Lung microvascular endothelial cell (primary cell): ENCODE results near the gene PSMA2. TPM values are rescaled to one million over a fixed set of nuclear protein-coding genes. Genes with fewer than 3 reads are reported as not detected.
A peak's percentile ranks its signal among the peaks of the same experiment; 100 is the strongest.

Experiments used
- DNase-seq, 2 donors: peaks; one replicate each; pipeline versions ENCODE4 v3.0.0 to v3.0.0-alpha.2; 2010; ENCODE audit warnings: low read depth in 2 of 2
- total RNA-seq: library from RNA; depleted of rRNA; stranded (reverse); fragments of >200 nt; gene quantifications from 2 replicates; pipeline ENCODE4 v1.2.1, GENCODE V29; 2014

The PSMA2 gene
- total RNA-seq = 30.8 and 45.5 TPM in 2 replicates

DNA sequence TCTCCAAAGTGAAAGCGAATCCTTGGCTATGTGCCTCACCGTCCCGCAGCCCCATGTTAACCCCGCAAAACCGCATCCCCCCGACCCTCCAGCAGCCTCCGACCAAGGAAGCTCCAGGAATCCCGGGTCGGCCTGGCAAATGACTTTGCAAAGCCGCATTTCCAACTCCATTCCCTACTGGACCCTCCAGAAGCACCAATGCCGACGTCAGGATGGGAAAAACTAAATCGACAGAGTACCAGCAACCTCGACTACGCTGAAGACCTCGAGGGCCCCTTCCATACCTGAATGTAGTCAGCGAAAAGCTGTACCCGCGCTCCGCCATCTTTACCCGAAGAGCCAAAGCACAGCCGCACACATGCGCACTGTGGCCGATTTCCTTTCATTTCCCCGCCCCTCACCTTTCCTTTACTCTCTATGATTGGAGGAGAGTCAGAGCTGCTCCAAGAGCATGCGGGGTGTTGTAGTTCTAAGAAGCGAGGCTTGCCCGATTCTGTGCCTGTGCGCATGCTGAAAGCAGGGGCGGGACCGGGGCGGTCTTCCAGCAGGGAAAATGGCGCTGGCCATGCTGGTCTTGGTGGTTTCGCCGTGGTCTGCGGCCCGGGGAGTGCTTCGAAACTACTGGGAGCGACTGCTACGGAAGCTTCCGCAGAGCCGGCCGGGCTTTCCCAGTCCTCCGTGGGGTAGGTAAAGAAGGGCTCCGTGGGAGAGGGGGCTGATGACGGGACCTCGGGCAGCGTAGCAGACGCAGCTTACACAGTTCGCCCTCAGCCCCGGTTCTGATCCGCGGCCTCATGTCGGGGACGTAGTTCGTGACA is at the start of gene PSMA2, which contains the start of gene MRPL32:
PSMA2 (minus strand) TSS at position 341 of the 818 bp plus-strand sequence; CDS start at position 325, 16 bp downstream.
MRPL32 (plus strand) TSS at position 543 of the 818 bp plus-strand sequence; CDS start at position 554, 11 bp downstream.
- DNase-seq = peak; percentile 98

DNA sequence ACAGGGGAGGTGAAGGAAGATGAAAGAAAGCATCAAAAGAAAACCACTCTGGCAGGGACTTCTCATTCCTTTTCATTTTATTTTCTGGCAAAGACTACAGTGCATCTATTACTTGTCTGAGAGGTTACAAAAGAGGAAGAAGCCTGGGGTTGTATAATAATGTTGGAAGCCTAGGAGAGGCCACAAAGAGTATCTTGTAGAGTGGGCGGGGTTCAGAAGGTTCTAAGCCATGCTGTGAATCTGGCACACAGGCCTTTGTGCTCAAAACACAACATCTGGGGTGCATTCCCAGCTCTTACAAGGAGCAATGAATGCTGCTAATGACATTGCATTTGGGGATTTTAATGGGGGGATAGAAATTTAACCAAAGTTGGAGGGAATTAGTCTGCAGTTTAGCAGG is 49.6 kb upstream of the PSMA2 start:
- no peak for DNase-seq

DNA sequence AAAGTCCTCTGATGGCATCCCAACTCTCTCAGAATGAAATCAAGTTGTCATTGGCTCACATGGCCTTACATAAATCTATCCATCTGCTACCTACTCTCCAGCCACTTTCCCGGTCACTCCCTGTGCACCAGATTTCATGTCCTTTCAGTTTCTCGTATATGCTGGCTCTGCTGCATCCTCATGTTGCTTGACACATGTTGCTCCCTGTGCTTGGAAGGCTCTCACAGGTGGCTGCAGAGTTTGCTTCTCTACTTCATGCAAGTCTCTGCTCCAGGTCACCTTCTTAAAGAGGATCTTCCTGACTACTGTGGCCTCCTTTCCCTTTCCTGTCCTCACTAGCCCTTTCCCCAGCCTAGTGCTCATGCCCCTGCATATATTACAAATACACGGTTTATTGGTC is 48.5 kb upstream of the PSMA2 start:
- no peak for DNase-seq

DNA sequence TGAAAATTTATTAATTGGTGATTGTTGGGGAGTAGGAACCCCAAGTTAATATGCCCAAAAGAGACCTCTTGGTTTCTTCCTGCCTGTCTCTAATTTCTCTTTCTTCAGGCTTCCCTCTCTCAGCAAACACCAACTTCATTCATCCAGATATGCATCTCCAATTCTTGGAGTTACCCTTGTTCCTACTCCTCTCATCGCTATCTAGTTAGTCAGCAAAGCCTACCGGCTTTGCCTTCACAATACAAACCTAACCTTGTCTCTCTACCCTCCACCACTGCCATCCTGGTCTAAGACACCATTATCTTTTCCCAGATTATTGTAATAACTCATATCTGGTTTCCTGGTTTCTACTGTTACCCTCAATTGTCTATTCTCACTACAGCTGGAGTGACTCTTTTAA is 48.1 kb upstream of the PSMA2 start:
- no peak for DNase-seq

DNA sequence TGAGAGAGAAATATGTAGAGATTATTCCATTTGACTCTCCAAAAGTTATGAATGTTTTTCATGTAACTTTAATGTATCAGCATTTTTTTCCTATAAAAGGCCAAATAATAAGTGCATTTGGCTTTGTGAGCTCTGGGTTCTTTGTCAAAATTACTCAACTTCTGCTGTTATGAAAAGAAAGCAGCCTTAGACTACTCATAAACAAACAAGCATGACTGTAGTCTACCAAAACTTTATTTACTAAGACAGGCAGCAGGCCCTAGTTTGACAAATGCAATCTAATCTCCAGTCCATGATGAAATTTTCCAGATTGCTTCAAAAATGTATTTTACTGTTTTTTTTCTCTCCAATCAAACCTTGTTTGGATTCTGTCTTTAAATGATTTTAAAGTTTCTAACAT is 46.5 kb upstream of the PSMA2 start:
- DNase-seq = no peak

DNA sequence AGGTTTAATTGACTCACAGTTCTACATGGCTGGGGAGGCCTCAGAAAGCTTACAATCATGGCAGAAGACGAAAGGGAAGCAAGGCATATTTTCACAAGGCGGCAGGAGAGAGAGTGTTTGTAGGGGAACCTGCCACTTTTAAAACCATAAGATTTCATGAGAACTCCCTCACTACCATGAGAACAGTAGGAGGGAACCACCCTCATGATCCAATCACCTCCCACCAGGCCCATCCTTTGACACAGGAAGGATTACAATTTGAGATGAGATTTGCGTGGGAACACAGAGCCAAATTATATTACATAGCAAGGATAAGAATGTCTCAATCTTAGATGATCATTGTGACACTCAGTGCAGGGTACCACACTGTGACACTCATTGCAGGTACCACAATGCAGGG is 44.4 kb upstream of the PSMA2 start:
- DNase-seq = no peak

DNA sequence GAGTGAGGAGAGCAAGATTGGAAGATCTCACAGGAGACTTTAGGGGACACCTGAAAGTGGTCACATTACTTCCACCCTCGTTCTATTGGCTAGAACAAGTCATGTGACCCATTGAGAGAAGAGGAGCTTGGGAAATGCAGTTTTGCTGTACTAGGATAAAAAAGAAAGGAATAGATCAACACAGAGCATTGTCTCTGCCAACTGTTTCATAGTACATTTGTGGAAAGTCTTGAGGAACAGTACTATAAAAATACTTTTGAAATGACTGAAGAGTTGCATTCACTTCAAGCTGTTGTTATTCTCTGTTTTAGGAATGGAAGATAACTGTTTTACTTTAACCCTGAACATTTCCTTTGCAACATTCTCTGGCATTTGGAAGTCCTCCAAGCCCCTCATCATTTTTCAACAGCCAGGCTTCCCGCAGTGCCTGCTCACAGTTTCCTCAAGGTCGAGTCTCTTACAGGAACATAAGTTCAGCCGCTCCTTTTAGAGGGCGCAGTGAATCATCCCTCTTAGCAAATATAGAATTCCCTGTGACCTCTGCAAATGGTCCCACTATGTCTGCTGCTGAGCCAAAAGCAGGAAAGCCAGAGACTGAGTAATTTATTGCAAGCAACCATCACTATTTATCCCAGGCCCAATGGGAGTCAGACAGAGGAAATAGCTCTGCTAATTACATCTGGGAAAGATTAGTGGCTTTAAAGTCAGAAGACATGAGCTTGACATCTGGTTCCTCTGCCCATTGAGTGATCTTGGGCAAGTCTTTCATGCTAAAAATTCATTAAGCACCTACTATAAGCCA is 40.9 kb upstream of the PSMA2 start:
- DNase-seq = peak; percentile 67 to 96

DNA sequence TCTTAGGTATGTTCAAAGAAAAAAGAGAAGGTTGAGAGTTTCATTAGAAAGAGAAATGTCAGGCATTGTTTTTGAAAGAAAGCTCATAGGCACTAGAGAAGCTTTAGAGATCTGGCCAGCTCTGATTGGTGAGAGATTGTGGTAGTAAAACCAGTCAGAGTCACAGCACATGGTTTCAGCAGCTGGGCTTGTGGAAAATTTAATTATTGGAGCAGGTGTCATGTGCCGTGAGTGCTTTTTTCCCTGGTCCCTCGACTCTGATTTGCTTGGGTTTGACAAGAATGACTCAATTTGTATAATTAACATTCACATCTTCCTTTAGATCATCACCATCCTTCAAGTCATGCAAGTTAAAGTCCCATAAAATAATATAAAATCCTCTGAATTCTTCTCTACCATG is 35.4 kb upstream of the PSMA2 start:
- DNase-seq = no peak

DNA sequence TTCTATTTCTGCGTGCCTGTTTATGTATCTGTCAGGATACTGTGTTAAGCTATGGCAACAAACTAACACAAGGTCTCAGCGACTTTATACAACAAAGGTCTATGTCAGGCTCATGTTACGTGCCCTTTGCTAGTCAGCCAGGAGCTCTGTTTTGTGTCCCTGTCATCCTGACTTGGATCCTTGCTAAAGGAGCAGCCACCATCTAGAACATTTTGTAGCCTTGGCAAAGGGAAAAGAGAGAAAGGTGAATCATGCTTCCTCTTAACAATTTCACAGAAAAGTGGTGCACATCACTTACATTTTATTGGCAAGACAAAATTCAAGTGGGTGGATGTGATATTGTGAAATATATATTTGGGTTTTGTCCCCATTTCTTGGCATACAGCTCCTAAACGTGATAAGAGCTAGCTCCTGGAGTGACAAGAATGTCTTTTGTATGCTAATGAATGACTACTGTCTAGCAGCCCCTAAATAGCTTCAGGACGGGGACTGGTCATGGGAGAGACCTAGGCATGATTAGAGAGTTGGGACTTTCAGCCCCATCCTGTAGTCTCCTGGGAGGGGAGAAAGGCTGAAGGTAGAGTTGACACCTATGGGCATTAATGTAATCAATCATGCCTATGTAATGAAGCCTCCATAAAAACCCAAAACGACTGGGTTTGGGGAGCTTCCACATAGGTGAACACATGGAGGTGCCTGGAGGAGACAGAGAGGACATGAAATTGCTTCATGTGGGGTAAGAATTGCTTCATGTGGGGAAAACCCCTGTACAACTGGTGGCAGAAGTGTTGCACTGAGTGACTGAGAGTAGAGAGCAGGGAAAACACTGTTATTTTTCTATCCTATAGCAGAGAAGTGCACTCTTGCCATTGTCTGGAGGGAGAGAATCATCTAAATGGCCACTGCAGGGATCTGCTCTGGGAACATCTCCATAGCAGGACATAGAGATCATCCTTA is 33.2 kb upstream of the PSMA2 start:
- peak in 1 of 2 donors; percentile 2 for DNase-seq

DNA sequence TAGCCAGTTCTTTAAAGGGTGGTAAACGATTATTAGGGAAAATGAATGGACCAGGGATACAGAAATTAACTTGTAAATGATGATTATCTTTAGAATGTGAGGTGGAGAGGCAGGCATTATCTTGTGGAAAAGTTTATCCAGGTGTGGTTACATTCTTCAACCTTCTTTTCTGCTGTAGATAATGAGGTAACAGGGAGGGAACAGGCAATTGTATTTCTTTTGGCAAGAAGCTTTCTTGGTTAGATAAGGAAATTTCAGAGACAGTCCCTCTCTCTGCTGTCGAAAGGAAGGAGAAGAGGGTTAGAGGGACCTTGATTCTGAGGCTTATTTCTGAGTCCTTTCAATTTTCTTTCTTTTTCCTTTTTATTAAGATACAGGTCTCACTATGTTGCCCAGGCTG is 32.3 kb upstream of the PSMA2 start:
- DNase-seq = no peak

DNA sequence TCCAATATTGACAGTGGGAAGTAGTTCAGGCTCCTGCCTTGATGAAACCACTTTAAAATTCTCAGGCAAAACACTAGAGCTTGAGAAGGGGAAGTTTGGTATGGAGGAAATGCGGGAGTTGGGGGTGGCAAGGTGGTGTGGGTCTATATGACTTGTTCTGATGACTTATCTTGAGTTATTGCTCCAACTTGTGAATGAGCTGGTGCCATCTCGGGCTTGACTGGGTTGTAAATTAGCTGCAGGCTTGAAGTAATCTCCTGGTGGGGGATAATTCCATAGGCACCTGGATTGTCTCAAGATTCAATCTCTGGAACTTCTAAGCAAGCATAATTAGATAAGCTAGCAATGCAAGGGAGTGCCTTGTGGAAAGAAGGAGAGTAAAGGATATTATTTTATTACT is 29.2 kb upstream of the PSMA2 start:
- no peak for DNase-seq

DNA sequence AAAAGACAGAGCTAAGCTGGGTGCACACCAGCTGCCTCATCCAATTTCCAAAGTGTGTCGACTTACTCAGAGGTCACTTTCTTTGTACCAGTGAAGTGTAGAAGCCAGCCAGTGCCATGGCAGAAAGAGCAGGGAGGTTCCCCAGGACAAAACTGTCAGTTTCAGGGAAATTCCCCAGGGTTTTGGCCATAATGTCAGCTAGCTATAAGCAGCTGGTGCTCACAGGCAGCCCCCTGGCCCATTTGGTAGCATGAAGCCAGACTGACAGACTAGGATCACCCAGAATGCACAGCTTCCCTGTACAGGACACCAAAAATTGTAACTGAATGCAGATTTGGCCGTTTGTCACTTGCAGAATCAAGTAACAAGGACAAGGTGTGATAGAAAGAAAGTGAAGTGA is 28.8 kb upstream of the PSMA2 start:
- no peak for DNase-seq

DNA sequence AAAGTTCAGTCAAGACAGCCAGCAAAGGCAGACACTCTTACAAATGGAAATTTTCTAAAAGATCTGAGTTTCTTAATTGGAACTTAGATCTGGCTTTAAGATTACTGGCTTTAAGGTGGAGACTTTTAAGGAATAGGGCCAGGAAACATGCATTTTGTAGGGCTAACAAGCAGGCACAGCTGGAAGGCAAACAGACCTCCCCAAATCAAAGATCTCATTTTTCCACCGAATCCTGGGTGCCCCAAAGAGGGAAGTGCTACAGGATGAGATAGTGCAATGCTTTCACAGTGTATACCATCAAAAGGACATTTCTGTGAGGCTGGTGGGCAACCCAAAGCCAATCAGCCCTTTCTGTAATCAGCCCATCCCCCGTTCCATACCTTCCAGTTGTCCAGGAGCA is 27.6 kb upstream of the PSMA2 start:
- DNase-seq = no peak

DNA sequence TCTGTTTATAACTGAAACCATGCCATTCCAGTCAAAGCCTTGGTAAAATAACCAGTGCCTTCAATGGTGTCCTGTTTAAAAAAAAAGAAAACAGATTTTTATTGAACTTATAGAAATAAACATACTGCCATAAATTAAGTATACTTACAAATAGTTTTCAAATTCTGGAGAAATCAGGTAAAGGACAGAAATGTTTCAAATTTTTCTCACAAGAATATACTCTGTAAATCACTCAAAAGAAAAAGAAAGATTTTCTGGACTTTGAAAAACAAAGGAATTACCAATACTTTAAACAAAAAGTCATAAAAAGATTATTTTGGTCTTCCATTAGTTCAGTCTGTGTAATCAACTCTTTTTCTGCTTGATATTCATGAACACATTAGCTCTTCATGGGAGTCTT is 24.1 kb upstream of the PSMA2 start:
- DNase-seq = no peak

DNA sequence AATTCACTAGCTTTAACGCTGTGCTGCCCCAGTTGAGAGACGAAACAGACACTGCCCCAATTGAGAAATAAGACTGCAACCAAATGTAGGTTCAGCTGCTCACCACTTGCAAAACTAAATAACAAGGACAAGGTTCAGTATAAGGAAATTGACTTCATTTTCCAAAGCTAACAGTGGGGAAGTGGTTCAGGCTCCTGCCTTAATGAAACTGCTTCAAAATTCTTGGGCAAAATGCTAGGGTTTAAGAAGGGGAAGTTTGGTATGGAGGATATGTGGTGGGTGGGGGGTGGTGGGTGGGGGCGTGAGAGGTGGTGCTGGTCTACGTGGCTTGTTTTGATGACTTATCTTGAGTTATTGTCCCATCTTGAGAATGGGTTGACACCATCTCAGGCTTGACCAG is 22.0 kb upstream of the PSMA2 start:
- no peak for DNase-seq

DNA sequence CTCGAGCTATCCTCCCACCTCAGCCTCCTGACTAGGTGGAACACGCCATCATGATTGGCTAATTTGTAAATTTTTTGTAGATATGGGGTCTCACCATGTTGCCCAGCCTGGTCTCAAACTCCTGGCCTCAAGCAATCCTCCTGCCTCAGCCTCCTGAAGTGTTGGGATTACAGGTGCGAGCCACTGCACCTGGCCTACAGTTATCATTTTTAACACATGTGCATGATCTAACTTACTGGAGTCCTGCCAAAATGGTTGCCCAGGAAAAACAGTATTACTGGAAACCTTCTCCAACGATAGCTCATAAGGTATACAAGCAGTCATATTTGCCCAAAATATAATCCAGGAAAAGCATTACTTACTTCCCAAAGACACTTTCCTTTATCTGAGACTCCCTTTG is 20.4 kb upstream of the PSMA2 start:
- no peak for DNase-seq

DNA sequence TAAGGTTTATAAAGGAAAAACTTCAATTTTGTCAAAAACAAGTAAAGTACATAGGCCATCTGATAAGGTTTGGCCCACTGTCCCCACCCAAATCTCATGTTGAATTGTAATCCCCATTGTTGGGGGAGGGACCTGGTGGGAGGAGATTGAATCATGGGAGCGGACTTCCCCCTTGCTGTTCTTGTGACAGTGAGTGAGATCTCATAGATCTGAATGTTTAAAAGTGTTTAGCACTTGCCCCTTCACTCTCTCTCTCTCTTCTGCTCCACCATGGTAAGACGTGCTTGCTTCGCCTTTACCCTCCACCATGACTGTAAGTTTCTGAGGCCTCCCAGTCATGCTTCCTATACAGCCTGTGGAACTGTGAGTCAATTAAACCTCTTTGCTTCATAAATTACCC is 18.4 kb upstream of the PSMA2 start:
- no peak for DNase-seq

DNA sequence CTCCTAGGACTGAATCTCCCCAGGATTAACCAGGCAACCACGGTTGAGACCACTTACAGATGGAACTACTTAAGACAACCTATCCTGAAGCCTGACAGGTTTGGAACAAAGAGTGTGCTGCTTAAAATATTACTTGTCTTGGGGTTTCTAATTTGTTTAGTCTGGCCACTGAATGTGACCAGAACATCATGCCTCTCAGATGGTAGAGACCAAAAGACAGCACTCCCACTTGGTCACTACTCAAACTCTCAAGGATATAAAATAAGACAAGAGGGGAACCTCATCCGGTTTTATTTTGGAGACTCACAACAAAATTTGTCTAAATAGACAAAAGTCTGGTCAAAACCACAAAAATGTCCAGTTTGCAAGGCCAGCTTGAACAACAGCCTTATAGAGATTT is 15.5 kb upstream of the PSMA2 start:
- DNase-seq = no peak

DNA sequence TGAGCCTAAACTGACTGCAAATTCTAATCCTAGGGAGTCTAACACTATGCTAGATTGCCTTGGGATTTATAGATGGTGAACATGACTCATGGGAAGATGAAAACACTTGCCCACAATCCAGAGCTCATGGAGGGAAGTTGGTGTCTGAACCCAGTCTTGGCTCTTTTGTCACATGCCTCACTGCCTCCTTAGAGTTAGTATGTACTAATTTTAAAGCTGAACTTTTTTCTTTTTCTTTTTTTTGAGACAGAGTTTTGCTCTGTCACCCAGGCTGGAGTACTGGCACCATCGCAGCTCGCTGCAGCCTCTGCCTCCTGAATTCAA is 14.6 kb upstream of the PSMA2 start:
- no peak for DNase-seq

DNA sequence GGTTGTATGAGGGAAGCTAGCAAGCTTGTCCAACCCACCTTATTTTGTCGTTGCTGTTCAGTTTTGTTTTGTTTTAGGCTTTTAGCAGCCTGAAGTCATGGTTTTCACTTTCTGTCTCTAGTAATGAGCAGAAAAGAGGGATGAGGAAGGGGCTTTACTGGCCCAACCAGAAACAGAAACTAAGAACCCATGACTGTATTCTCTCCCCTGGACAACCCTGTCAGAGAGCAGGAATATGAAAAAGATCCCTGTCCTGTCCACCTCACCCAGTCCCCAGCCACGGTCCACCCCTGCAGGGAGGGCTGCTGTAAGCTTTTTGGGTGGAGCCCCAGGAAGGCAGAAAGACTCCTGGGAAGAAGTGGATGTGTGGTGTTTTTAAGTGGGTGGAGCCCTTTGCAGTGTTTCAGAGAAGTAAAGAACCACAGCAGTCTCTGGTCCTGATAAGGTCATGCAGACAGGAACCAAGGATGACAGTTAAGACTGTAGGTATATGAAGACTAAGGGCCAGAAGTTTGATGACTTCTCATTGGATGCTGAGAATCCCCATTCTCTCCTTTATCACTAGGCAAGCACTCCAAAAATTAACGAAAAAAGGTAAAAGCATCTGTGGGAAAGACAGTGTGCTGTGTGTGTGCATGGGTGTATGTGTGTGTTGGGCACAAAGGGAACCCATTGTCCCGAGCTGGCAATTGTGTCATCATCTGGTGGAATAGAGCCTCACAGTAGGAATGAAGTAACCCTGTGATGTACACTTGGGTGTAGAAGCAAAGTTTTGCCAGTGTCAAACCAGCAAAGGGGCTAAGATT is 14.1 kb upstream of the PSMA2 start:
- no peak for DNase-seq
